ENCODE results near the gene MEIKIN. TPM values are rescaled to one million over a fixed set of nuclear protein-coding genes. Genes with fewer than 3 reads are reported as not detected.

Gene MEIKIN
- total and polyA plus RNA-seq, 4 donors = 0.42 to 0.51 TPM; not detected in 2

DNA sequence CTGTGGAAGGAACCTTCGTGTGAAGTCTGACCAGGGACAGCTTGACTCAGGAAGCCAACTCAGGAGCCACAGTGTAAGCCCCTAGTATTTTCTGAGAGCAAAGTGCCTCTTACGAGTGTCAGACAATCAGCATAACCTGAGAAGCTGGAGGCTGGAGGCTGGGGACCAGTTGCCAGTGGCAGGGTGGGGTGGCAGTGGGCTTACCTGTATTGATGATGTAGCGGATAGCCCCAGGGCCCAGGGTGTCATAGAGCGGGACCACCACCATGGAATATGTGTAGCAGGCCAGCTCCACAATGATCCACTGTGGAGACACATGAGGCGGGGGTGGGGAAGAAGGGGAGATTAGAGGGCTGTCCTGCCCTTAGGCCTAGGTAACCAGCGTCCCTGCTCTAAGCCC, 43.1 kb upstream of the MEIKIN start:
- H3K9ac ChIP-seq (ENCODE audit: low read depth in 1 of 2, low read length in 2 of 2) = no peak overlapping the region
- no peak overlapping the region for H3K27ac ChIP-seq (ENCODE audit: low read depth in 1 of 2, low read length in 2 of 2)
- no peak for DNase-seq (ENCODE audit: low spot score)
- TF ChIP-seq HNF4G (IDR thresholded peaks at IDR 0.05) = no peak
- TF ChIP-seq, protein P1, sequence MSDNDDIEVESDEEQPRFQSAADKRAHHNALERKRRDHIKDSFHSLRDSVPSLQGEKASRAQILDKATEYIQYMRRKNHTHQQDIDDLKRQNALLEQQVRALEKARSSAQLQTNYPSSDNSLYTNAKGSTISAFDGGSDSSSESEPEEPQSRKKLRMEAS (IDR thresholded peaks at IDR 0.05) = no peak
- TF ChIP-seq ATF3 (IDR thresholded peaks at IDR 0.05) = no peak
- TF ChIP-seq RXRA (IDR thresholded peaks at IDR 0.05) = no peak
- TF ChIP-seq YY1 (IDR thresholded peaks at IDR 0.05) = no peak
- no peak for TF ChIP-seq TAF1 (conservative IDR thresholded peaks at IDR 0.05)
- TF ChIP-seq, protein P2, sequence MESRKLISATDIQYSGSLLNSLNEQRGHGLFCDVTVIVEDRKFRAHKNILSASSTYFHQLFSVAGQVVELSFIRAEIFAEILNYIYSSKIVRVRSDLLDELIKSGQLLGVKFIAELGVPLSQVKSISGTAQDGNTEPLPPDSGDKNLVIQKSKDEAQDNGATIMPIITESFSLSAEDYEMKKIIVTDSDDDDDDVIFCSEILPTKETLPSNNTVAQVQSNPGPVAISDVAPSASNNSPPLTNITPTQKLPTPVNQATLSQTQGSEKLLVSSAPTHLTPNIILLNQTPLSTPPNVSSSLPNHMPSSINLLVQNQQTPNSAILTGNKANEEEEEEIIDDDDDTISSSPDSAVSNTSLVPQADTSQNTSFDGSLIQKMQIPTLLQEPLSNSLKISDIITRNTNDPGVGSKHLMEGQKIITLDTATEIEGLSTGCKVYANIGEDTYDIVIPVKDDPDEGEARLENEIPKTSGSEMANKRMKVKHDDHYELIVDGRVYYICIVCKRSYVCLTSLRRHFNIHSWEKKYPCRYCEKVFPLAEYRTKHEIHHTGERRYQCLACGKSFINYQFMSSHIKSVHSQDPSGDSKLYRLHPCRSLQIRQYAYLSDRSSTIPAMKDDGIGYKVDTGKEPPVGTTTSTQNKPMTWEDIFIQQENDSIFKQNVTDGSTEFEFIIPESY (IDR thresholded peaks at IDR 0.05) = no peak
- no peak for TF ChIP-seq RAD21 (IDR thresholded peaks at IDR 0.05)
- no peaks in the 10 kb centered on the region for H3K27me3 ChIP-seq (ENCODE audit: control insufficient read depth in 4 of 4, insufficient read depth in 4 of 4, low read length in 3 of 4)
- no peaks in the 10 kb centered on the region for H3K36me3 ChIP-seq (ENCODE audit: control insufficient read depth in 4 of 4, insufficient read depth in 3 of 4, low read depth in 1 of 4, low read length in 3 of 4)
- H3K4me1 ChIP-seq (ENCODE audit: control insufficient read depth in 4 of 4, insufficient read depth in 4 of 4, low read length in 3 of 4) = no peaks in the 10 kb centered on the region
- H3K4me3 ChIP-seq (ENCODE audit: low read depth in 1 of 3, low read length in 3 of 3) = no peak overlapping the region
- H3K9me3 ChIP-seq (ENCODE audit: control insufficient read depth in 4 of 4, low read length in 3 of 4) = no peaks in the 10 kb centered on the region
- WGBS = 94% methylated on average over 6 of the region's 6 CpGs

DNA sequence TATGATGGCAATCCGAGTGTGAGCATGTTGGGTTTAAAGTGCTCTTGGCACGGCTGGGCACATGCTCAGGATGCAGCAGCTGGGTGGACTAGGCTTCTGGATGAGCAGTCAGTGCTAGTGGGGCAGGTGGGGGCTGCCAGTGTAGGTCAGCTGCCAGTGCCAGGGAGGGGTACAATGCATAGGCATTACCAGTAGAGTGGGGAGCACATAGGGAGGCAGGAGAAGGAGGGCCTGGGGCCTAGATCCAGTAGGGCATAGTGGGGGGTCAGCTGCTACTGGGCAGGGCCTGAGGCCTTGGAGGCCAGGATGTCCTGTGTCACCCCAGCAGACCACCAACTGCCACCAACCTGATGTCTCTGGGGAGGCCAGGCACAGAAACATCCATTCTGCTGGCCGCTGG, 41.8 kb upstream of the MEIKIN start:
- TF ChIP-seq RXRA (IDR thresholded peaks at IDR 0.05) = no peak
- no peak for TF ChIP-seq EGR1 (IDR thresholded peaks at IDR 0.05; ENCODE audit: low read depth in 2 of 2)
- Histone ChIP-seq H3K36me3 (ENCODE audit: control insufficient read depth in 4 of 4, insufficient read depth in 3 of 4, low read depth in 1 of 4, low read length in 3 of 4) (no peaks in the 10 kb centered on the region), H3K9ac (ENCODE audit: low read depth in 1 of 2, low read length in 2 of 2) (no peak overlapping the region), H3K27ac (ENCODE audit: low read depth in 1 of 2, low read length in 2 of 2) (no peak overlapping the region), H3K27me3 (ENCODE audit: control insufficient read depth in 4 of 4, insufficient read depth in 4 of 4, low read length in 3 of 4) (no peaks in the 10 kb centered on the region), H3K4me3 (ENCODE audit: low read depth in 1 of 3, low read length in 3 of 3) (no peak overlapping the region), H3K9me3 (ENCODE audit: control insufficient read depth in 4 of 4, low read length in 3 of 4) (no peaks in the 10 kb centered on the region), H3K4me1 (ENCODE audit: control insufficient read depth in 4 of 4, insufficient read depth in 4 of 4, low read length in 3 of 4) (no peaks in the 10 kb centered on the region)
- no peak for DNase-seq (ENCODE audit: low spot score)
- WGBS = 88% methylated on average over 3 of the region's 3 CpGs

GRCh38 chr5:131986161-131986912, 40.9 kb upstream of the MEIKIN start:
- Histone ChIP-seq H3K27ac (ENCODE audit: low read depth in 1 of 2, low read length in 2 of 2) (no peak overlapping the region), H3K9me3 (ENCODE audit: control insufficient read depth in 4 of 4, low read length in 3 of 4) (no peaks in the 10 kb centered on the region), H3K4me1 (ENCODE audit: control insufficient read depth in 4 of 4, insufficient read depth in 4 of 4, low read length in 3 of 4) (no peaks in the 10 kb centered on the region), H3K36me3 (ENCODE audit: control insufficient read depth in 4 of 4, insufficient read depth in 3 of 4, low read depth in 1 of 4, low read length in 3 of 4) (no peaks in the 10 kb centered on the region), H3K4me3 (ENCODE audit: low read depth in 1 of 3, low read length in 3 of 3) (no peak overlapping the region), H3K27me3 (ENCODE audit: control insufficient read depth in 4 of 4, insufficient read depth in 4 of 4, low read length in 3 of 4) (no peaks in the 10 kb centered on the region), H3K9ac (ENCODE audit: low read depth in 1 of 2, low read length in 2 of 2) (no peak overlapping the region)
- WGBS = 95% methylated on average over 8 of the region's 8 CpGs
- no peak for DNase-seq (ENCODE audit: low spot score)
- no peak for TF ChIP-seq YY1 (IDR thresholded peaks at IDR 0.05)
- TF ChIP-seq, protein P1 (IDR thresholded peaks at IDR 0.05) = no peak
- TF ChIP-seq TAF1 (conservative IDR thresholded peaks at IDR 0.05) = no peak
- TF ChIP-seq, protein P3, sequence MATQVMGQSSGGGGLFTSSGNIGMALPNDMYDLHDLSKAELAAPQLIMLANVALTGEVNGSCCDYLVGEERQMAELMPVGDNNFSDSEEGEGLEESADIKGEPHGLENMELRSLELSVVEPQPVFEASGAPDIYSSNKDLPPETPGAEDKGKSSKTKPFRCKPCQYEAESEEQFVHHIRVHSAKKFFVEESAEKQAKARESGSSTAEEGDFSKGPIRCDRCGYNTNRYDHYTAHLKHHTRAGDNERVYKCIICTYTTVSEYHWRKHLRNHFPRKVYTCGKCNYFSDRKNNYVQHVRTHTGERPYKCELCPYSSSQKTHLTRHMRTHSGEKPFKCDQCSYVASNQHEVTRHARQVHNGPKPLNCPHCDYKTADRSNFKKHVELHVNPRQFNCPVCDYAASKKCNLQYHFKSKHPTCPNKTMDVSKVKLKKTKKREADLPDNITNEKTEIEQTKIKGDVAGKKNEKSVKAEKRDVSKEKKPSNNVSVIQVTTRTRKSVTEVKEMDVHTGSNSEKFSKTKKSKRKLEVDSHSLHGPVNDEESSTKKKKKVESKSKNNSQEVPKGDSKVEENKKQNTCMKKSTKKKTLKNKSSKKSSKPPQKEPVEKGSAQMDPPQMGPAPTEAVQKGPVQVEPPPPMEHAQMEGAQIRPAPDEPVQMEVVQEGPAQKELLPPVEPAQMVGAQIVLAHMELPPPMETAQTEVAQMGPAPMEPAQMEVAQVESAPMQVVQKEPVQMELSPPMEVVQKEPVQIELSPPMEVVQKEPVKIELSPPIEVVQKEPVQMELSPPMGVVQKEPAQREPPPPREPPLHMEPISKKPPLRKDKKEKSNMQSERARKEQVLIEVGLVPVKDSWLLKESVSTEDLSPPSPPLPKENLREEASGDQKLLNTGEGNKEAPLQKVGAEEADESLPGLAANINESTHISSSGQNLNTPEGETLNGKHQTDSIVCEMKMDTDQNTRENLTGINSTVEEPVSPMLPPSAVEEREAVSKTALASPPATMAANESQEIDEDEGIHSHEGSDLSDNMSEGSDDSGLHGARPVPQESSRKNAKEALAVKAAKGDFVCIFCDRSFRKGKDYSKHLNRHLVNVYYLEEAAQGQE (IDR thresholded peaks at IDR 0.05) = no peak
- TF ChIP-seq SP1 (IDR thresholded peaks at IDR 0.05) = no peak
- no peak for TF ChIP-seq HNF4G (IDR thresholded peaks at IDR 0.05)
- no peak for TF ChIP-seq RXRA (IDR thresholded peaks at IDR 0.05)
- TF ChIP-seq HNF4A (conservative IDR thresholded peaks at IDR 0.05) = no peak
- no peak for TF ChIP-seq EGR1 (IDR thresholded peaks at IDR 0.05; ENCODE audit: low read depth in 2 of 2)
- TF ChIP-seq, protein P2 (IDR thresholded peaks at IDR 0.05) = no peak
- no peak for TF ChIP-seq FOXA1 (IDR thresholded peaks at IDR 0.05)
- no peak for TF ChIP-seq ATF3 (IDR thresholded peaks at IDR 0.05)
- TF ChIP-seq NR2F2 (IDR thresholded peaks at IDR 0.05) = no peak
- TF ChIP-seq FOXA2 (IDR thresholded peaks at IDR 0.05) = no peak
- TF ChIP-seq JUND (IDR thresholded peaks at IDR 0.05) = no peak
